ENCODE results near the gene TMEM165. TPM values are rescaled to one million over a fixed set of nuclear protein-coding genes. Genes with fewer than 3 reads are reported as not detected.

The TMEM165 gene
- total RNA-seq, 2 experiments from 2014 or later: 44.8 to 46.0 TPM

- no peaks in the 10 kb centered on the region for H3K27me3 ChIP-seq (ENCODE audit: control insufficient read depth in 1 of 2, insufficient read depth in 2 of 2, low read length in 2 of 2)
- Mint-ChIP-seq H3K27me3 (no peaks in the 10 kb centered on the region), H3K36me3 (ENCODE audit: low read depth) (peaks cover 61% of the 10 kb centered on the region), H3K4me1 (ENCODE audit: low read depth) (no peaks in the 10 kb centered on the region), H3K27ac (no peak overlapping the region), H3K4me3 (no peak overlapping the region), H3K9me3 (no peaks in the 10 kb centered on the region)
- H3K27ac ChIP-seq (ENCODE audit: low read depth in 1 of 2, low read length in 2 of 2): no peak overlapping the region
- intact Hi-C loops (cut with DNase I, micrococcal nuclease): no loop called here
- CTCF ChIA-PET: no interaction called here
- TF ChIP-seq CTCF (IDR thresholded peaks at IDR 0.05): no peak
- H3K9me3 ChIP-seq (ENCODE audit: control insufficient read depth in 1 of 2, insufficient read depth in 1 of 2, low read length in 2 of 2): no peaks in the 10 kb centered on the region
- H3K4me1 ChIP-seq (ENCODE audit: insufficient read depth, low read length): no peaks in the 10 kb centered on the region
- DNase-seq (no peak), ATAC-seq (ENCODE audit: poor library complexity) (no peak)
- POLR2A ChIA-PET: no interaction called here
- peaks cover 50% of the 10 kb centered on the region for H3K36me3 ChIP-seq (ENCODE audit: insufficient read depth, low read length)
- no peak overlapping the region for H3K4me3 ChIP-seq (ENCODE audit: low read length)
These were observed 20.4 kb downstream of the TMEM165 start for GRCh38 chr4:55416176-55416575.

- Histone ChIP-seq H3K27ac (ENCODE audit: low read depth in 1 of 2, low read length in 2 of 2) (no peak overlapping the region), H3K36me3 (ENCODE audit: insufficient read depth, low read length) (peaks cover 57% of the 10 kb centered on the region), H3K27me3 (ENCODE audit: control insufficient read depth in 1 of 2, insufficient read depth in 2 of 2, low read length in 2 of 2) (no peaks in the 10 kb centered on the region), H3K4me1 (ENCODE audit: insufficient read depth, low read length) (peaks cover 5% of the 10 kb centered on the region), H3K4me3 (ENCODE audit: low read length) (no peak overlapping the region), H3K9me3 (ENCODE audit: control insufficient read depth in 1 of 2, insufficient read depth in 1 of 2, low read length in 2 of 2) (no peaks in the 10 kb centered on the region)
- CTCF ChIA-PET: no interaction called here
- Mint-ChIP-seq H3K27ac (peak overlapping the region; percentile 21), H3K9me3 (no peaks in the 10 kb centered on the region), H3K27me3 (no peaks in the 10 kb centered on the region), H3K4me1 (ENCODE audit: low read depth) (no peaks in the 10 kb centered on the region), H3K36me3 (ENCODE audit: low read depth) (peaks cover 84% of the 10 kb centered on the region), H3K4me3 (no peak overlapping the region)
- POLR2A ChIA-PET: no interaction called here
- no peak for DNase-seq
- no peak for TF ChIP-seq CTCF (IDR thresholded peaks at IDR 0.05)
- intact Hi-C loops (cut with DNase I, micrococcal nuclease): no loop called here
- no peak for ATAC-seq (ENCODE audit: poor library complexity)
These were observed 29.0 kb downstream of the TMEM165 start for GRCh38 chr4:55424791-55425190.

- POLR2A ChIA-PET: no interaction called here
- no peak for TF ChIP-seq CTCF (IDR thresholded peaks at IDR 0.05)
- intact Hi-C loops (cut with DNase I, micrococcal nuclease): no loop called here
- Mint-ChIP-seq H3K27ac (peak overlapping the region; percentile 48), H3K27me3 (no peaks in the 10 kb centered on the region), H3K9me3 (no peaks in the 10 kb centered on the region), H3K4me3 (no peak overlapping the region), H3K4me1 (ENCODE audit: low read depth) (peaks cover 16% of the 10 kb centered on the region), H3K36me3 (ENCODE audit: low read depth) (peaks cover 79% of the 10 kb centered on the region)
- Histone ChIP-seq H3K4me1 (ENCODE audit: insufficient read depth, low read length) (peaks cover 9% of the 10 kb centered on the region), H3K9me3 (ENCODE audit: control insufficient read depth in 1 of 2, insufficient read depth in 1 of 2, low read length in 2 of 2) (no peaks in the 10 kb centered on the region), H3K36me3 (ENCODE audit: insufficient read depth, low read length) (peaks cover 45% of the 10 kb centered on the region), H3K4me3 (ENCODE audit: low read length) (no peak overlapping the region), H3K27me3 (ENCODE audit: control insufficient read depth in 1 of 2, insufficient read depth in 2 of 2, low read length in 2 of 2) (no peaks in the 10 kb centered on the region), H3K27ac (ENCODE audit: low read depth in 1 of 2, low read length in 2 of 2) (no peak overlapping the region)
- ATAC-seq (ENCODE audit: poor library complexity): no peak
- DNase-seq: no peak
- CTCF ChIA-PET: no interaction called here
These were observed 36.1 kb downstream of the TMEM165 start for GRCh38 chr4:55431710-55432336.

Measured in CD4-positive, alpha-beta T cell (primary cell).